PC-3 (cell line): ENCODE results near the gene TEX36. TPM values are rescaled to one million over a fixed set of nuclear protein-coding genes. Genes with fewer than 3 reads are reported as not detected.

Experiments
- ATAC-seq: fragments of 200-7000 bp; cut with Tn5 transposase; 2 replicates; pipeline ENCODE4 v1.9.1; 2020; ENCODE audit warnings: mild to moderate bottlenecking, moderate library complexity
- BruUV-seq: library from RNA; stranded (reverse); fragments of 400-500 nt; replicated peaks from 2 replicates; lab custom pipeline; 2021; lab: Mats Ljungman, UMichigan
- CTCF ChIA-PET: fragments of 300-600 bp; sonication (Branson Sonifier 250); formaldehyde crosslinking; loops from one replicate; lab custom pipeline; 2022; ENCODE audit warnings: antibody characterized with exemption; lab: Charles Lee
- POLR2A ChIA-PET: fragments of 300-600 bp; sonication (Branson Sonifier 250); formaldehyde crosslinking; loops from one replicate; lab custom pipeline; 2022; ENCODE audit warnings: antibody characterized with exemption; ENCODE audit not compliant: unreplicated experiment; lab: Charles Lee
- DNase-seq: peaks from one replicate; pipeline ENCODE4 v3.0.0-alpha.2; 2015
- H2AFZ ChIP-seq: fragments of 300-600 bp; sonication (generic); 2 replicates; pipeline ENCODE4 v1.6.0; 2016; ENCODE audit warnings: antibody characterized with exemption, low read length
- H3F3A ChIP-seq: fragments of 300-600 bp; sonication (generic); one replicate; pipeline ENCODE4 v1.6.0; 2017; ENCODE audit warnings: antibody characterized with exemption, low read length, control low read depth, mild to moderate bottlenecking; ENCODE audit not compliant: unreplicated experiment
- H3K27ac ChIP-seq: fragments of 300-600 bp; sonication (generic); 2 replicates; pipeline ENCODE4 v1.5.1; 2016; ENCODE audit warnings: mild to moderate bottlenecking, low read length
- H3K27me3 ChIP-seq: fragments of 300-600 bp; sonication (generic); 2 replicates; pipeline ENCODE4 v1.6.1; 2016; ENCODE audit warnings: low read length, mixed read lengths
- H3K36me3 ChIP-seq: fragments of 300-600 bp; sonication (generic); 2 replicates; pipeline ENCODE4 v1.6.1; 2016; ENCODE audit warnings: low read depth, mixed run types, low read length, mixed read lengths
- H3K4me1 ChIP-seq: fragments of 300-600 bp; sonication (generic); 2 replicates; pipeline ENCODE4 v1.5.1; 2016; ENCODE audit warnings: low read length; ENCODE audit not compliant: insufficient read depth
- H3K4me2 ChIP-seq: fragments of 300-600 bp; sonication (generic); 2 replicates; pipeline ENCODE4 v1.6.0; 2016; ENCODE audit warnings: low read length
- H3K4me3 ChIP-seq: fragments of 300-600 bp; sonication (generic); 2 replicates; pipeline ENCODE4 v1.5.1; 2016; ENCODE audit warnings: mild to moderate bottlenecking, low read length, mixed read lengths
- H3K79me2 ChIP-seq: fragments of 300-600 bp; sonication (generic); 2 replicates; pipeline ENCODE4 v1.6.1; 2017; ENCODE audit warnings: low read length, mixed read lengths
- H3K9ac ChIP-seq: fragments of 300-600 bp; sonication (generic); 2 replicates; pipeline ENCODE4 v1.6.0; 2016; ENCODE audit warnings: mild to moderate bottlenecking, low read length
- H3K9me2 ChIP-seq: fragments of 300-600 bp; sonication (generic); replicated peaks from 2 replicates; pipeline ENCODE4 v1.6.1; 2016; ENCODE audit warnings: mixed run types, low read length, mixed read lengths
- H3K9me3 ChIP-seq: fragments of 300-600 bp; sonication (generic); 2 replicates; pipeline ENCODE4 v1.6.1; 2016; ENCODE audit warnings: low read length, mixed read lengths
- H4K20me1 ChIP-seq: fragments of 300-600 bp; sonication (generic); 2 replicates; pipeline ENCODE4 v1.6.1; 2016; ENCODE audit warnings: low read length, mixed read lengths
- CTCF ChIP-seq: fragments of 300-600 bp; sonication (generic); conservative IDR thresholded peaks from 2 replicates; pipeline ENCODE4 v1.5.1; 2017; ENCODE audit warnings: antibody characterized with exemption, low read depth, mild to moderate bottlenecking, low read length
- EZH2 ChIP-seq: fragments of 300-600 bp; sonication (generic); IDR thresholded peaks from one replicate; pipeline ENCODE4 v1.6.1; 2017; ENCODE audit warnings: antibody characterized with exemption, mild to moderate bottlenecking, low read length; ENCODE audit not compliant: unreplicated experiment
- EZH2phosphoT487 ChIP-seq: fragments of 300-600 bp; sonication (generic); IDR thresholded peaks from 2 replicates; pipeline ENCODE4 v1.6.1; 2018; ENCODE audit warnings: mild to moderate bottlenecking, antibody characterized with exemption, low read length, borderline replicate concordance
- intact Hi-C: fragments of 100-400 bp; cut with micrococcal nuclease; formaldehyde crosslinking; loops from 2 replicates; pipeline ENCODE4 v1.9.0; 2023
- total RNA-seq: library from RNA; depleted of rRNA; stranded (reverse); fragments of >200 nt; gene quantifications from 2 replicates; pipeline ENCODE4 v1.2.3, GENCODE V29; 2014

Gene TEX36
- total RNA-seq, 1 experiment from 2014 or later = not detected

DNA sequence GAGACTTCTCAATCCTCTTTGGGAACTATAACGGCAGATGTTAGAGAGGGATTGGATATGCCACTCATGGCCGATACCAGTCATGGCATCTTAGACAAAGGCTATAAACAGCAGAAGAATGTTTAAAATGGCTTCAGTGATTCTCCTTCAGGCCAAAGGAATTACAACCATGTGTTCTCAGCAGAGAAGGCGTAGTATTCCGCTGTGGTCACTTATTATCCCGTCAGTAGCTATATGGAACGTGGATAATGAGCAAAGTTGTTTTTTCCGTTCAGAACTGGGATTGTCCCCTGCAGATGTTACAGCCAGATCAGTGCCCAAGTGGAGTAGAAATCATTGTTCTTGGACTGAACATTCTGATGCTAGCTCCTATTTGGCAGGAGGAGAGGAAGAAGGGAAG lies 43.1 kb downstream of the TEX36 start:
- CTCF ChIA-PET = no interaction called here

GRCh38 chr10:125638555-125638954 lies 44.4 kb downstream of the TEX36 start:
- H3K9ac ChIP-seq = no peak overlapping the region
- ChIA-PET POLR2A (no interaction called here), CTCF (no interaction called here)
- ATAC-seq (no peak), DNase-seq (no peak)
- no peaks in the 10 kb centered on the region for H3K79me2 ChIP-seq
- no peaks in the 10 kb centered on the region for H4K20me1 ChIP-seq
- H3F3A ChIP-seq = no peaks in the 10 kb centered on the region
- TF ChIP-seq EZH2phosphoT487 (no peak), CTCF (no peak), EZH2 (no peak)
- no peaks in the 10 kb centered on the region for H3K9me2 ChIP-seq
- no peaks in the 10 kb centered on the region for H3K36me3 ChIP-seq
- no peaks in the 10 kb centered on the region for H3K9me3 ChIP-seq
- H2AFZ ChIP-seq = no peak overlapping the region
- H3K4me1 ChIP-seq = peaks cover 9% of the 10 kb centered on the region
- no peak overlapping the region for H3K4me2 ChIP-seq
- peaks cover 21% of the 10 kb centered on the region; the same call in 1 of the 2 replicates for H3K27me3 ChIP-seq
- no TSS peak for BruUV-seq
- no peak overlapping the region for H3K4me3 ChIP-seq
- H3K27ac ChIP-seq = no peak overlapping the region
- intact Hi-C loops = no loop called here

More for the DNA sequence above, 43.1 kb downstream of the TEX36 start:
- DNase-seq = no peak
- Histone ChIP-seq H3K27ac (no peak overlapping the region), H3K4me1 (no peaks in the 10 kb centered on the region), H3K36me3 (no peaks in the 10 kb centered on the region), H3K4me3 (no peak overlapping the region), H3F3A (no peaks in the 10 kb centered on the region), H3K79me2 (no peaks in the 10 kb centered on the region), H3K27me3 (peaks cover 21% of the 10 kb centered on the region; the same call in 1 of the 2 replicates), H3K9ac (no peak overlapping the region), H3K4me2 (no peak overlapping the region), H4K20me1 (no peaks in the 10 kb centered on the region), H3K9me2 (no peaks in the 10 kb centered on the region), H2AFZ (no peak overlapping the region), H3K9me3 (no peaks in the 10 kb centered on the region)
- intact Hi-C loops = no loop called here
- POLR2A ChIA-PET = no interaction called here
- ATAC-seq = no peak
- no TSS peak for BruUV-seq
- TF ChIP-seq EZH2phosphoT487 (no peak), EZH2 (no peak), CTCF (no peak)

GRCh38 chr10:125637496-125637895 lies 45.5 kb downstream of the TEX36 start:
- peaks cover 21% of the 10 kb centered on the region; the same call in 1 of the 2 replicates for H3K27me3 ChIP-seq
- peaks cover 14% of the 10 kb centered on the region for H3K4me1 ChIP-seq
- H3K9ac ChIP-seq = no peak overlapping the region
- H3K27ac ChIP-seq = no peak overlapping the region
- ATAC-seq (no peak), DNase-seq (no peak)
- H3F3A ChIP-seq = no peaks in the 10 kb centered on the region
- H2AFZ ChIP-seq = no peak overlapping the region
- BruUV-seq = no TSS peak
- H3K9me2 ChIP-seq = no peaks in the 10 kb centered on the region
- H3K36me3 ChIP-seq = no peaks in the 10 kb centered on the region
- TF ChIP-seq CTCF (no peak), EZH2 (no peak), EZH2phosphoT487 (no peak)
- POLR2A ChIA-PET = no interaction called here
- no peaks in the 10 kb centered on the region for H3K79me2 ChIP-seq
- no peak overlapping the region for H3K4me2 ChIP-seq
- intact Hi-C loops = no loop called here
- H4K20me1 ChIP-seq = no peaks in the 10 kb centered on the region
- CTCF ChIA-PET = no interaction called here
- H3K4me3 ChIP-seq = no peak overlapping the region
- H3K9me3 ChIP-seq = no peaks in the 10 kb centered on the region
